ENCODE results near the gene SLC35G3. TPM values are rescaled to one million over a fixed set of nuclear protein-coding genes. Genes with fewer than 3 reads are reported as not detected.

The SLC35G3 gene
- total RNA-seq, 4 donors from 2014 or later = not detected

DNA sequence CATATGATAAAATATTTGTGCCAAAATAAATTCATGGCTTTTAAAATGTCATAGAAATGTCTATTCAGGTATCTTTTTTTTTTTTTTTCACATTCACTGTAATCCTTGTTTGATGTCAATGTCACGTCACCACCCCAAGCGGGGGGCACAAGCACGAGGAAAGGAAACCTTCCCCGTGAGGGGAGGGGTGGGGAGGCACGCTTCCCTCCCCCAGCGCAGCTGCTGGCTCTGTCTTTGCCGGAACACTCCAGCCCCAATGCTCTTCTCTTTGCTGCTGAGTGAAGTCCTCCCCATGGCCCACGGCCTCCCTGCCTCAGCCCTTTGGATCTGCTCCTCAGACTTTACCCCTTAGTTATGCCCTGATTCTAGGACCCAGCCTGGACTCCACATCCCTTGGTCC, 1.5 kb downstream of the SLC35G3 start:
- no peaks in the 10 kb centered on the region for H3K9me3 ChIP-seq
- H3K27me3 ChIP-seq = no peaks in the 10 kb centered on the region
- H3K36me3 ChIP-seq = no peaks in the 10 kb centered on the region
- no peak overlapping the region for H3K4me3 ChIP-seq
- TF ChIP-seq, protein P1, sequence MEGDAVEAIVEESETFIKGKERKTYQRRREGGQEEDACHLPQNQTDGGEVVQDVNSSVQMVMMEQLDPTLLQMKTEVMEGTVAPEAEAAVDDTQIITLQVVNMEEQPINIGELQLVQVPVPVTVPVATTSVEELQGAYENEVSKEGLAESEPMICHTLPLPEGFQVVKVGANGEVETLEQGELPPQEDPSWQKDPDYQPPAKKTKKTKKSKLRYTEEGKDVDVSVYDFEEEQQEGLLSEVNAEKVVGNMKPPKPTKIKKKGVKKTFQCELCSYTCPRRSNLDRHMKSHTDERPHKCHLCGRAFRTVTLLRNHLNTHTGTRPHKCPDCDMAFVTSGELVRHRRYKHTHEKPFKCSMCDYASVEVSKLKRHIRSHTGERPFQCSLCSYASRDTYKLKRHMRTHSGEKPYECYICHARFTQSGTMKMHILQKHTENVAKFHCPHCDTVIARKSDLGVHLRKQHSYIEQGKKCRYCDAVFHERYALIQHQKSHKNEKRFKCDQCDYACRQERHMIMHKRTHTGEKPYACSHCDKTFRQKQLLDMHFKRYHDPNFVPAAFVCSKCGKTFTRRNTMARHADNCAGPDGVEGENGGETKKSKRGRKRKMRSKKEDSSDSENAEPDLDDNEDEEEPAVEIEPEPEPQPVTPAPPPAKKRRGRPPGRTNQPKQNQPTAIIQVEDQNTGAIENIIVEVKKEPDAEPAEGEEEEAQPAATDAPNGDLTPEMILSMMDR (IDR thresholded peaks at IDR 0.05) = no peak
- H3K27ac ChIP-seq = no peak overlapping the region
- no peak for DNase-seq
- H3K4me1 ChIP-seq = no peaks in the 10 kb centered on the region

DNA sequence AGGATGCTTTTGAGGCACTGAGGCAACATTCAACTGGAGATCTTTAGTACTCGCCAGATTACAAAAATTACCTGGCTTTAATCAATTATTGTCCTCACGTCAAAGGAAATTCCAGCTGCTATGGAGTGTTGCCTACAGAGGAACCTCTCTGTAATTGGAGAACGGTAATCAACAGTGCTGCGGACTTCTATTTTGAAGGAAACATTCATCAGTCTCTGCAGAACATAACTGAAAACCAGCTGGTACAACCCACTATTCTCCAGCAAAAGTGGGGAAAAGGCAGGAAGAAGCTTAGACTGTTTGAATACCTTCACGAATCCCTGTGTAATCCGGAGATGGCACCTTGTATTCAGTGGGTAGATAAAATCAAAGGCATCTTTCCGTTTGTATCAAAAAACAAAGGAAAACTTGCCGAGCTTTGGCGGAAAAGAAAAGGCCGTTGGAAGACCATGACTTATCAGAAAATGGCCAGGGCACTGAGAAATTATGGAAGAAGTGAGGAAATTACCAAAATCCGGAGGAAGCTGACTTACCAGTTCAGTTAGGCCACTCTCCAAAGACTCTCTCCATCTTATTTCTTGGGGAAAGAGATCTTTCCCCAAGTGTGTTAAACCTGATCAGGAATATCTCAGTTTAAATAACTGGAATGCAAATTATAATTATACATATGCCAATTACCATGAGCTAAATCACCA, 3.0 kb downstream of the SLC35G3 start:
- Histone ChIP-seq H3K4me3 (no peak overlapping the region), H3K36me3 (no peaks in the 10 kb centered on the region), H3K27ac (no peak overlapping the region), H3K9me3 (no peaks in the 10 kb centered on the region), H3K27me3 (no peaks in the 10 kb centered on the region), H3K4me1 (no peaks in the 10 kb centered on the region)
- no peak for DNase-seq
- TF ChIP-seq POLR2A (IDR thresholded peaks at IDR 0.05) = no peak
- TF ChIP-seq, protein P1 (IDR thresholded peaks at IDR 0.05) = no peak

DNA sequence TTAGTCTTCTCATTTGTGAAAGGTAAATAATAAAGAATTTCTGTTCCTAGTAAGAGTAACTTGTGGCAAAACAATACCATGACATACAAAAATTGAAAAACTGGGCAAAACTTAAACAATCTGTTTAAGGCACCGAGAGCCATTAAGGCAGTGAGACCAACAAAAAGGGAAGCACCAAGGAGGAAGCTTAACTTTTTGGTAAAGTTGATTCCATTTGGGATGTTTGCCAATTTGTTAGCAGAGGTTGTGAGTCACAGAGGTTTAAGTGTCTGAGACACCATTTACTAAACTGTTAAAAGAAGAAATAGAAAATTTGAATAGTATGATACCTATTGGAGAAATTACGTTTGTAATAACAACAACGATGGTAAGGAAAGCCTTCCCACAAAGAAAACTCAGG, 4.9 kb downstream of the SLC35G3 start:
- no peaks in the 10 kb centered on the region for H3K4me1 ChIP-seq
- H3K27me3 ChIP-seq = no peaks in the 10 kb centered on the region
- H3K4me3 ChIP-seq = no peak overlapping the region
- H3K9me3 ChIP-seq = no peaks in the 10 kb centered on the region
- no peak for TF ChIP-seq POLR2A (IDR thresholded peaks at IDR 0.05)
- TF ChIP-seq, protein P1 (IDR thresholded peaks at IDR 0.05) = no peak
- no peaks in the 10 kb centered on the region for H3K36me3 ChIP-seq
- no peak for DNase-seq
- no peak overlapping the region for H3K27ac ChIP-seq

DNA sequence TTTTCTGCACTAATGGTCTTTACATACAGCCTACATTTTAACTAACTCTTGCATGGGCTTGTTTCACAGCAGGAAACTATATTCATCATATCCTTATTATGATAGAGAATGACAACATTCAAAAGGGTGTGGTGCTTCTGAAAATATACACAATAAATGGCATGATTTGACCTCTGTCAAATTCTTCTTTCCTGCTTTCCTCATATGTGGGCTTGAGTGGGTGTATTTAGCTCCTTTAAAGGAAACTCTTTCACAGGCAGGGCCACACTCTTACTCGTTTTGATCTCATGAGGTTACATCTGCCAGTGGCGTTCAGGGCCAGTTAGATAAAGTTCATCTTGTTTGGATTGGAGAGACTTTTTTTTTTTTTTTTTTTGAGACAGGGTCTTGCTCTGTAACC, 6.1 kb downstream of the SLC35G3 start:
- Histone ChIP-seq H3K27me3 (no peaks in the 10 kb centered on the region), H3K4me3 (no peak overlapping the region), H3K27ac (no peak overlapping the region), H3K36me3 (no peaks in the 10 kb centered on the region), H3K4me1 (no peaks in the 10 kb centered on the region), H3K9me3 (no peaks in the 10 kb centered on the region)
- no peak for DNase-seq
- TF ChIP-seq, protein P1 (IDR thresholded peaks at IDR 0.05) = no peak
- TF ChIP-seq POLR2A (IDR thresholded peaks at IDR 0.05) = no peak

DNA sequence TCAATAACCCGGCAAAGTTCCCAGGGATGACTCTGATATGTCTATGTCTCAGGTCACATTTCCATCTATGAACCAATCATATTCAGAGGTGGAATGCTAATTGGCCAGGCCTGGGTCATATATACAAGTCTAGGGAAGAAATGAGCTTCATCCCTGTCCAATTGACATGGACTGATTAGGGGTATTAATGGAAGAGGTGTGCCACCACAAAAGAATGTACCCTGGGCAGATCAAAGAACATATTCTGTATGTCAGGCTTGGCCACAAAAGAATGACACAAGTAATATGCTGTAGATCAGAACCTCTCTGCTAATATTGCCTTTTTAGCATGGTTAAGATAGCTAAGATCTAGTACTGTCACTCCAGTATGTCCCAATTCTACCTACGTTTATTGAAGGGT, 6.7 kb downstream of the SLC35G3 start:
- no peak overlapping the region for H3K4me3 ChIP-seq
- no peaks in the 10 kb centered on the region for H3K4me1 ChIP-seq
- no peaks in the 10 kb centered on the region for H3K36me3 ChIP-seq
- H3K27me3 ChIP-seq = no peaks in the 10 kb centered on the region
- no peak for DNase-seq
- no peaks in the 10 kb centered on the region for H3K9me3 ChIP-seq
- TF ChIP-seq POLR2A (IDR thresholded peaks at IDR 0.05) = no peak
- TF ChIP-seq, protein P1 (IDR thresholded peaks at IDR 0.05) = no peak
- no peak overlapping the region for H3K27ac ChIP-seq

DNA sequence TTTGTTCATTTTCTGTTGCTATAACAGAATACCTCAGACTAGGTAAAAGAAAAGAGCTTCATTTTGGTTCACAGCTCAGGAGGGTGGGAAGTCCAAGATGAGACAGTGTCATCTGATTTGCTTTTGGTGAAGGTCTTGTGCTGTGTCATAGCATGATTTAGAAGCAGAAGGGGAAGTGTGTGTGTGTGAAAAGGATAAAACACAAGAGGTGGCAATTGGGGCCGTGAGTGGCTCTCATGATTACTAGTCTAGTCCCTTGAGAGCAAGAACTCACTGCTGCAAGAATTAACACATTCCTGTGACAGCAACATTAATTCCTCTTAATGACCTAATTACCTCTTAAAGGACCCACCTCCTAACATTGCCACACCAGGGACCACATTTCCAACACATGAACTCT, 8.3 kb downstream of the SLC35G3 start:
- Histone ChIP-seq H3K27ac (no peak overlapping the region), H3K4me3 (no peak overlapping the region), H3K27me3 (no peaks in the 10 kb centered on the region), H3K4me1 (no peaks in the 10 kb centered on the region), H3K36me3 (no peaks in the 10 kb centered on the region), H3K9me3 (no peaks in the 10 kb centered on the region)
- TF ChIP-seq POLR2A (IDR thresholded peaks at IDR 0.05) = no peak
- TF ChIP-seq, protein P1 (IDR thresholded peaks at IDR 0.05) = no peak
- no peak for DNase-seq

Measured in Peyer's patch (tissue), 4 donors.